Mucosa of stomach (tissue), 1 donor: Measurements from ENCODE around the gene CCNQ.

ENCODE experiments used
- H3K27me3 ChIP-seq: one replicate; pipeline ENCODE4 v1.7.0; 2013; ENCODE audit warnings: mild to moderate bottlenecking, low read length; ENCODE audit not compliant: control insufficient read depth, insufficient read depth
- H3K36me3 ChIP-seq: one replicate; pipeline ENCODE4 v1.7.0; 2013; ENCODE audit warnings: low read length; ENCODE audit not compliant: control insufficient read depth, insufficient read depth
- H3K4me1 ChIP-seq: one replicate; pipeline ENCODE4 v1.7.0; 2013; ENCODE audit warnings: mild to moderate bottlenecking, low read length; ENCODE audit not compliant: control insufficient read depth, insufficient read depth
- H3K4me3 ChIP-seq: one replicate; pipeline ENCODE4 v1.7.0; 2013; ENCODE audit warnings: low read length
- H3K9ac ChIP-seq: one replicate; pipeline ENCODE4 v1.7.0; 2013; ENCODE audit warnings: mild to moderate bottlenecking, low read length, moderate library complexity
- H3K9me3 ChIP-seq: one replicate; pipeline ENCODE4 v1.7.0; 2013; ENCODE audit warnings: mild to moderate bottlenecking, low read length, moderate library complexity; ENCODE audit not compliant: control insufficient read depth
- donor health status: Pancreatic carcinoma.

The CCNQ gene

GRCh38 chrX:153640736-153641575, 42.0 kb upstream of the CCNQ start:
- H3K36me3 ChIP-seq = no peaks in the 10 kb centered on the region
- no peaks in the 10 kb centered on the region for H3K9me3 ChIP-seq
- H3K9ac ChIP-seq = no peak overlapping the region
- H3K4me3 ChIP-seq = no peak overlapping the region
- peaks cover 37% of the 10 kb centered on the region for H3K27me3 ChIP-seq
- no peaks in the 10 kb centered on the region for H3K4me1 ChIP-seq

GRCh38 chrX:153640045-153640686, 41.2 kb upstream of the CCNQ start:
- H3K4me3 ChIP-seq = no peak overlapping the region
- H3K36me3 ChIP-seq = no peaks in the 10 kb centered on the region
- H3K4me1 ChIP-seq = no peaks in the 10 kb centered on the region
- H3K27me3 ChIP-seq = peaks cover 34% of the 10 kb centered on the region
- H3K9ac ChIP-seq = no peak overlapping the region
- no peaks in the 10 kb centered on the region for H3K9me3 ChIP-seq

DNA sequence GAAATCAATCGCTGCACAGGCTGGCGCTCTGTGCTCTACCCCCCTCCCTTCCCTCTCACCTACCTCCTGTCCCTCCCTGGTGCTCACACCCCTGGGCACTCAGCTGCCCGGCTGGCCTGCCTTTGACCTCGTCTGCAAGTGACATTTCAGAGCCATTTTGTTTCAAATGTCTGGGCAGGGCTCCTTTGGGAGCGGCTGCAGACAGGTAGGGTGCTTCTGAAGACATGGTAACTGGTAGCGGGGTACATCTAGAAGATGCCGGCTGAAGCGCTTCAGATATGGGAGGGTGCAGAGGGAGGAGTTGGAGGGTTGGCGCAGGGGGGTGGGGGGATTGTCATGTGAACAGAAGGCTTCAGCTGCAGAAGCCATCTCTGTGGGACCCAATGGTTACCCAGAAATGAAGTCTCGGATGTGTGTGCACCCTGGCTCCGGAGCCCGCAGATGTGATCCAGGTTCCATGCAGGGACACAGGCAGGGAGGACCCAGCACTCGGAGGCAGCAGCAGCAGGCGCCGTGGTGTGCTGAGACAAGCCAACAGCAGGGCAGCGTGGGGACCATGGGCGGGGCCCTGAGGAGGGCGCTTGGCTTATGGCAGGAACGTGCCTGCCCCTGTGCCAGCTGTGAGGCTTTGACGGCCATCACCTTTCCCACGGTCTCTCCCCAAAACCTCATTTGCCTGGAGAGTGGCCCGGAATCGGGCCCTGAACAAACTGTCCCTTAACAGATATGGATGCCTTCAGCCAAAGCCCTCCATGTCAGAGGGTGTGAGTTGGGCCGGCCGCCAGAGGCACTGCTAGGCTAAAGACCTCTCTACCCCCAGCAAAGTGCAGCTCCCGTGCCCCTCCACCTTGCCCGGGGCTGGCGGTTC, 40.5 kb upstream of the CCNQ start:
- Histone ChIP-seq H3K9ac (no peak overlapping the region), H3K27me3 (peaks cover 27% of the 10 kb centered on the region), H3K36me3 (no peaks in the 10 kb centered on the region), H3K4me3 (no peak overlapping the region), H3K9me3 (no peaks in the 10 kb centered on the region), H3K4me1 (no peaks in the 10 kb centered on the region)

DNA sequence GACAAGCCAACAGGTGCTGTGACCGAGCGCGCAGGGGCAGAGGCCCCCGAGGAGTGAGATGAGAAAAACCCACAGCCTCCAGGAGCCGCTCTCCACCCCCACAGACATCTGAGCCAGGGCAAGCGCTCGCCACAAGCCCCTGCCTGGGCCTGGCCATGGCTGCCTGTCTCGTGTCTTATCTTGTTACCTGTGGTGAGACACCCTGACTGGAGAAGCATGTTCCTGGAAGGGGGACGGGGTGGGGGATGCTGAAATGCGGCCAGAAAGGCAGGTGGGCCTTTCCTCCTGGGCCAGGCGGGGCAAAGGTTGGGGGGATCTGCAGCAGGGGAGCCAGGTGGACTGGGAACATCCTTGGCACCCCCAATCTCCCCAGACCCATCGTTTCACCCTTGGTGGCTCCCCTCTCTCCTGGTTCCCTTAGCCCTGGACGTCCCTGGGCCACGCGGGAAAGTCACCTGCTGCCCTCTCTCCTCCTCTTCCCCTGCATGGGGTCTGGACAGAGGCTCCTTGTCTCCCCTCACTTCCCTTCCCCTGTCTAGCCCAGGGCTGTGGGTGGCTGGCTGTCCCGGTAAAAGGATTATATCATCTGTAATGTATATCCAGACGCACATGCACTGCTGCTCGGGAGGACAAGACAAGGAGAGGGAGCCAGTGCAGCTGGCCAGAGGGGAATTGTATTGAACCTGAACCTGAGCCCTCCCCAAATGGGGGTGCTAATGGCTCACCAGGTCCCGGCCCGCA, 39.7 kb upstream of the CCNQ start:
- Histone ChIP-seq H3K27me3 (peaks cover 22% of the 10 kb centered on the region), H3K9ac (no peak overlapping the region), H3K4me3 (no peak overlapping the region), H3K36me3 (no peaks in the 10 kb centered on the region), H3K4me1 (no peaks in the 10 kb centered on the region), H3K9me3 (no peaks in the 10 kb centered on the region)

GRCh38 chrX:153638041-153638371, 39.1 kb upstream of the CCNQ start:
- H3K36me3 ChIP-seq = no peaks in the 10 kb centered on the region

GRCh38 chrX:153637121-153638040, 38.4 kb upstream of the CCNQ start:
- Histone ChIP-seq H3K27me3 (peaks cover 11% of the 10 kb centered on the region), H3K4me1 (no peaks in the 10 kb centered on the region), H3K9ac (no peak overlapping the region)

More at GRCh38 chrX:153638041-153638371, 39.1 kb upstream of the CCNQ start:
- no peak overlapping the region for H3K4me3 ChIP-seq
- H3K9me3 ChIP-seq = no peaks in the 10 kb centered on the region
- H3K27me3 ChIP-seq = peaks cover 16% of the 10 kb centered on the region
- H3K4me1 ChIP-seq = no peaks in the 10 kb centered on the region
- H3K9ac ChIP-seq = no peak overlapping the region

GRCh38 chrX:153636716-153637115, 37.8 kb upstream of the CCNQ start:
- Histone ChIP-seq H3K9ac (no peak overlapping the region), H3K36me3 (no peaks in the 10 kb centered on the region), H3K4me3 (no peak overlapping the region), H3K4me1 (no peaks in the 10 kb centered on the region), H3K27me3 (peaks cover 9% of the 10 kb centered on the region), H3K9me3 (no peaks in the 10 kb centered on the region)

More at GRCh38 chrX:153637121-153638040, 38.4 kb upstream of the CCNQ start:
- H3K36me3 ChIP-seq = no peaks in the 10 kb centered on the region
- no peaks in the 10 kb centered on the region for H3K9me3 ChIP-seq
- no peak overlapping the region for H3K4me3 ChIP-seq

DNA sequence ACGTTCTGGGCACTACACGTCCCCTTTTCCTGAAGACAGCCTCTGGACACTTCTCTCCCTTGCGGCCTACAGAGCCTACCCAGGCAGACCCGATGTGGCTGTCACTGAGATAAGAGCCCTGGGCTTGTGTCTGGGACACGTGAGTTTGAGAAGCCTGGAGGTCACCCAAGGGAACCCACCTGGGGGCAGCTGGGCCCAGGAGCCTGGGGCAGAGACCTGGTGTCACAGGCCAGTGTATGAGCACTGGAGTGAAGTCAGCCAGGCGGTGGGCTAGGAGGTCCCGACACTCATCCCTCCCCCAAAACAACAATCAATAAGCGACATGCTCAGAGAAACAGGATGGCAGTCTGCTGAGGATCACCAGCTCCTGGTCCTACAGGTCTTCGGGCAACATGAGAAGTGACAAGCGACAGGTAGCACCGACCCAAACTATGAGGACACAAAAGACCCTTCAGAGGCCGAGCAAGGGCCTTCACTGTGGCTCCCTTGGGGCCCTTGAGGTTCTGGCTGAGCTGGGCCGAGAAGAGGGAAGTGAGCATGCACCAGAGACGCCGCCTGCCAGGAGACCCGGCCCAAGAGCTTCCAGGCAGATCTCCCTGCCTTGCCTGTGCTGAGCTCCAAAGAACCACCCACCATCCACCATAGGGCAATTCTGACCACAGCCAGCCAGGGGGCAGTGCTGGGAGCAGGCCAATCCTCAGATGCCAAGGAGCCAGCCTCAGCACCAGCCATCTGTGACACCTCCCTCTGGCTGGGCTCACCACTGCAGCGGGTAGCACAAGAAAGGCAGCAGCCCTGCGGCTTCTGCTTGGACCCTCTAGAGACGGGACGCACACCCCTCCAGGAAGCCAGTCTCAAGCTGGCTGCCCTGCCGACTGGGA, 37.1 kb upstream of the CCNQ start:
- no peaks in the 10 kb centered on the region for H3K9me3 ChIP-seq
- H3K36me3 ChIP-seq = no peaks in the 10 kb centered on the region
- H3K27me3 ChIP-seq = peaks cover 4% of the 10 kb centered on the region
- no peak overlapping the region for H3K9ac ChIP-seq
- no peak overlapping the region for H3K4me3 ChIP-seq
- no peaks in the 10 kb centered on the region for H3K4me1 ChIP-seq

DNA sequence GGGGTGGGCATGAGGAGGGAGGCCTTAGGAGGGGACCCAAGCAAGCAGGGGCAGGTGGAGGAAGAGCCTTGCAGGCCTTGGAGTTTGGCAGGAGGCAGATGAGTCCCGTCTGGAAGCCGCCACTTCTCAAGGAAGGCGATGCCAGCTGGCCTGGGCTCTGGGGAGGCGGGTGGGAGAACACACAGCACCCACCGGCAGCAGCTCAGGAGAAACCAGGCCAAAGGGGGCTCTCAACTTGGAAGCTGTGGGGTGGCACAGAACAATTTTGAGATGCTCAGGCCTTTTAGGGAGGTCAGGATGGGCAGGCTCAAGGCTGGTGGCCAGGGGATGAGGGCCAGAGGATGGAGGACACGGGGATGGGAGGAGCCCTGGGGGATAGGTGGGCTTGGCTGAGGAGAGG, 36.4 kb upstream of the CCNQ start:
- H3K36me3 ChIP-seq = no peaks in the 10 kb centered on the region
- no peak overlapping the region for H3K4me3 ChIP-seq
- peaks cover 4% of the 10 kb centered on the region for H3K27me3 ChIP-seq
- no peaks in the 10 kb centered on the region for H3K4me1 ChIP-seq
- no peaks in the 10 kb centered on the region for H3K9me3 ChIP-seq
- H3K9ac ChIP-seq = no peak overlapping the region

- Histone ChIP-seq H3K4me1 (no peaks in the 10 kb centered on the region), H3K36me3 (no peaks in the 10 kb centered on the region), H3K27me3 (peaks cover 4% of the 10 kb centered on the region), H3K9me3 (no peaks in the 10 kb centered on the region), H3K9ac (no peak overlapping the region), H3K4me3 (no peak overlapping the region)
These were observed 35.9 kb upstream of the CCNQ start for GRCh38 chrX:153634832-153635231.
